Left lung (tissue), 14 donors: ENCODE measurements around the gene STK33. TPM values are rescaled to one million over a fixed set of nuclear protein-coding genes. Genes with fewer than 3 reads are reported as not detected.
A peak's percentile ranks its signal among the peaks of the same experiment; 100 is the strongest.

Source experiments
- ATAC-seq: fragments of 200-7000 bp; cut with Tn5 transposase; one replicate; pipeline ENCODE4 v1.9.1; 2020; ENCODE audit warnings: moderate library complexity
- DNase-seq, 4 donors: peaks; one replicate each; pipeline ENCODE4 v3.0.0-alpha.2; 2013 to 2020
- H3K27ac ChIP-seq, 2 donors: fragments of 200-600 bp; sonication (generic) in 1 of 2; one replicate each; pipeline versions ENCODE4 v1.5.0 to v1.8.0; 2020 to 2021
- H3K27me3 ChIP-seq, 2 donors: fragments of 200-600 bp; sonication (generic) in 1 of 2; one replicate each; pipeline versions ENCODE4 v1.5.0 to v1.8.0; 2020 to 2021
- H3K36me3 ChIP-seq, 2 donors: fragments of 200-600 bp; sonication (generic) in 1 of 2; one replicate each; pipeline versions ENCODE4 v1.5.0 to v1.8.0; 2020 to 2021
- H3K4me1 ChIP-seq, 2 donors: fragments of 200-600 bp; one replicate each; pipeline ENCODE4 v1.8.0; 2021
- H3K4me3 ChIP-seq, 2 donors: fragments of 200-600 bp; sonication (generic) in 1 of 2; one replicate each; pipeline versions ENCODE4 v1.5.0 to v1.8.0; 2020 to 2021; ENCODE audit warnings: mild to moderate bottlenecking in 1 of 2
- H3K9me3 ChIP-seq, 2 donors: fragments of 200-600 bp; sonication (generic) in 1 of 2; one replicate each; pipeline versions ENCODE4 v1.5.0 to v1.8.0; 2020 to 2021
- CTCF ChIP-seq, 2 donors: fragments of 200-600 bp; sonication (generic) in 1 of 2; IDR thresholded peaks; one replicate each; pipeline versions ENCODE4 v1.5.0 to v1.8.0; 2021; ENCODE audit warnings: antibody characterized with exemption in 2 of 2
- intact Hi-C, 2 donors: fragments of 100-400 bp; cut with DNase I; formaldehyde crosslinking; loops; one replicate each; pipeline versions ENCODE4 v1.11.2 to v1.14.2; 2022
- long read RNA-seq, 12 donors: library from polyadenylated mRNA in 2 of 12; unstranded in 2 of 12; transcript quantifications; one replicate each; pipeline ENCODE4 v2.0.0 and lab custom pipeline, GENCODE V29; 2019 to 2026
- polyA plus RNA-seq, 6 donors: library from polyadenylated mRNA; unstranded; fragments of 120-200 nt; gene quantifications; one replicate each; pipeline ENCODE4 v1.2.1, GENCODE V29; 2013; ENCODE audit not compliant: insufficient read length in 6 of 6
- total RNA-seq, 2 donors: library from RNA; stranded (reverse); fragmentation: NEBNext Ultra II Directional; extraction: Animal tissue kit (Norgen Biotek cat#: 25700); gene quantifications; one replicate each; pipeline ENCODE4 v1.2.1, GENCODE V29; 2021
- donor health status: DM: no; HTN: yes; CAD: no.
- donor health status: DM: no; HTN: no; CAD: no.

The STK33 gene
- total RNA-seq (10 to 100 TPM; 16.6 to 16.9 TPM), polyA plus RNA-seq (10 to 100 TPM; 18.5 to 31.0 (median 25.3) TPM)
- long read RNA-seq, donor 1, full-length matches to known transcripts: 3 of 3 reads
- long read RNA-seq, donor 1, partial matches to known transcripts: 0 of 3 reads
- long read RNA-seq, donor 1, other reads (novel, unspliced or antisense): 0 of 3 reads
- long read RNA-seq, donor 2, partial matches to known transcripts: 0 of 1 reads
- long read RNA-seq, donor 2, other reads (novel, unspliced or antisense): 0 of 1 reads
- long read RNA-seq, donor 3, full-length matches to known transcripts: 1 of 1 reads
- long read RNA-seq, donor 3, partial matches to known transcripts: 0 of 1 reads
- long read RNA-seq, donor 3, other reads (novel, unspliced or antisense): 0 of 1 reads
- long read RNA-seq, donor 4, partial matches to known transcripts: 2 of 6 reads
- long read RNA-seq, donor 4, other reads (novel, unspliced or antisense): 4 of 6 reads
- long read RNA-seq, donor 5, full-length matches to known transcripts: 2 of 7 reads
- long read RNA-seq, donor 5, partial matches to known transcripts: 5 of 7 reads
- long read RNA-seq, donor 5, other reads (novel, unspliced or antisense): 0 of 7 reads
- long read RNA-seq, donor 6, full-length matches to known transcripts: 3 of 3 reads
- long read RNA-seq, donor 6, partial matches to known transcripts: 0 of 3 reads
- long read RNA-seq, donor 6, other reads (novel, unspliced or antisense): 0 of 3 reads
- long read RNA-seq, donor 7: 0 reads
- long read RNA-seq, donor 8, full-length matches to known transcripts: 2 of 2 reads
- long read RNA-seq, donor 8, partial matches to known transcripts: 0 of 2 reads
- long read RNA-seq, donor 8, other reads (novel, unspliced or antisense): 0 of 2 reads
- long read RNA-seq, donor 9: 0 reads
- long read RNA-seq, donor 10, partial matches to known transcripts: 0 of 2 reads
- long read RNA-seq, donor 10, other reads (novel, unspliced or antisense): 2 of 2 reads
- long read RNA-seq, donor 11, full-length matches to known transcripts: 6 of 6 reads
- long read RNA-seq, donor 11, partial matches to known transcripts: 0 of 6 reads
- long read RNA-seq, donor 11, other reads (novel, unspliced or antisense): 0 of 6 reads
- long read RNA-seq, donor 12, full-length matches to known transcripts: 2 of 2 reads
- long read RNA-seq, donor 12, partial matches to known transcripts: 0 of 2 reads
- long read RNA-seq, donor 12, other reads (novel, unspliced or antisense): 0 of 2 reads

- DNase-seq (peak; percentile 24 to 91 (median 57)), ATAC-seq (peak; percentile 96)
- no peaks in the 10 kb centered on the region for H3K36me3 ChIP-seq
- peaks cover 3 to 16% of the 10 kb centered on the region in 2 donors for H3K4me1 ChIP-seq
- H3K9me3 ChIP-seq: no peaks in the 10 kb centered on the region
- no peak for TF ChIP-seq CTCF (IDR thresholded peaks at IDR 0.05)
- H3K27ac ChIP-seq: peak within 1 kb of the TSS in 1 of 2 donors; percentile 24
- intact Hi-C loops: no loop called here
- peak within 1 kb of the TSS; percentile 50 to 52 for H3K4me3 ChIP-seq
- H3K27me3 ChIP-seq: peaks cover 0 to 29% of the 10 kb centered on the region in 2 donors
Observed at GRCh38 chr11:8593935-8594909, at the start of gene STK33. Gene STK33 (minus strand): TSS chr11:8594228. CDS start chr11:8474905, 119,323 bp downstream.

- ATAC-seq: no peak
- H3K36me3 ChIP-seq: peaks cover 0 to 84% of the 10 kb centered on the region in 2 donors
Observed at GRCh38 chr11:8642196-8642841, 48.3 kb upstream of the STK33 start.

GRCh38 chr11:8641332-8641731 lies 47.3 kb upstream of the STK33 start:
- Histone ChIP-seq H3K4me1 (no peaks in the 10 kb centered on the region), H3K27me3 (no peaks in the 10 kb centered on the region), H3K9me3 (peaks cover 0 to under 1% of the 10 kb centered on the region in 2 donors), H3K27ac (no peak overlapping the region), H3K4me3 (no peak overlapping the region), H3K36me3 (peaks cover 0 to 86% of the 10 kb centered on the region in 2 donors)
- intact Hi-C loops: no loop called here
- no peak for TF ChIP-seq CTCF (IDR thresholded peaks at IDR 0.05)
- ATAC-seq: no peak
- no peak for DNase-seq

More at GRCh38 chr11:8642196-8642841, 48.3 kb upstream of the STK33 start:
- no peak for TF ChIP-seq CTCF (IDR thresholded peaks at IDR 0.05)
- Histone ChIP-seq H3K4me1 (no peaks in the 10 kb centered on the region), H3K27me3 (no peaks in the 10 kb centered on the region), H3K4me3 (no peak overlapping the region), H3K27ac (no peak overlapping the region), H3K9me3 (no peaks in the 10 kb centered on the region)
- intact Hi-C loops: no loop called here
- DNase-seq: peak in 2 of 4 donors; percentile 46 to 57

- DNase-seq (no peak), ATAC-seq (no peak)
- no peak for TF ChIP-seq CTCF (IDR thresholded peaks at IDR 0.05)
- Histone ChIP-seq H3K27ac (no peak overlapping the region), H3K4me3 (no peak overlapping the region), H3K36me3 (peaks cover 0 to 86% of the 10 kb centered on the region in 2 donors), H3K4me1 (no peaks in the 10 kb centered on the region), H3K27me3 (no peaks in the 10 kb centered on the region), H3K9me3 (peaks cover 0 to 9% of the 10 kb centered on the region in 2 donors)
- intact Hi-C loops: no loop called here
Observed at GRCh38 chr11:8640267-8640906, 46.4 kb upstream of the STK33 start.
